Cardiac fibroblast (primary cell): ENCODE measurements around the gene UBE4B.
A peak's percentile ranks its signal among the peaks of the same experiment; 100 is the strongest.
"Not testable (repeated sequence)": the region's sequence is repeated elsewhere in the genome, so short reads cannot be mapped to it uniquely, and the experiment has no call there.

ENCODE experiments used
- DNase-seq, 2 donors: peaks; one replicate each; pipeline versions ENCODE4 v3.0.0 to v3.0.0-alpha.2; 2010; ENCODE audit warnings: low read depth in 2 of 2
- H3K4me3 ChIP-seq, 2 donors: replicated peaks in 1 of 2; 1 replicate in 1 of 2; 2 replicates in 1 of 2; pipeline ENCODE4 v1.5.1; 2011; ENCODE audit warnings: low read depth in 2 of 2, low read length in 2 of 2, mild to moderate bottlenecking in 2 of 2, moderate library complexity in 1 of 2
- TF ChIP-seq, protein P1 (sequence below): IDR thresholded peaks from one replicate; pipeline ENCODE4 v1.5.1; 2011; ENCODE audit warnings: low read depth, mild to moderate bottlenecking, low read length, inconsistent platforms

UBE4B gene

DNA sequence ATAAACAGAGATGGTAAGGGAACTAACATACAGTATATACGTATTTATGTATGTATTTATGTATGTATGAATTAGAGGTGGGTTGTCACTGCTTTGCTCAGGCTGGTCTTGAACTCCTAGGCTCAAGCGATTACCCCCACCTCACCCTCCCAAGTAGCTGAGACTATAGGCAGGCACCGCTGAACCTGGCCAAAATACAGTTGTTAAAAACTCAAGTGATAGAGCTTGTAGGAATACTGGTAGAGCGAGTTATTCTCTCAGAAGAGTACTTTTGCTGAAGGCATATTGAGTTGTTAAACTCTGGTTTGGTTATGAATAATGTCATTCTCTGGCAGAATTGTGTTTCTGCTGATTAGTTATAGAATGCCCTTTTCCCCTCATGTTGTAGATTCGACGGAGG, 38.9 kb downstream of the UBE4B start:
- TF ChIP-seq, protein P1, sequence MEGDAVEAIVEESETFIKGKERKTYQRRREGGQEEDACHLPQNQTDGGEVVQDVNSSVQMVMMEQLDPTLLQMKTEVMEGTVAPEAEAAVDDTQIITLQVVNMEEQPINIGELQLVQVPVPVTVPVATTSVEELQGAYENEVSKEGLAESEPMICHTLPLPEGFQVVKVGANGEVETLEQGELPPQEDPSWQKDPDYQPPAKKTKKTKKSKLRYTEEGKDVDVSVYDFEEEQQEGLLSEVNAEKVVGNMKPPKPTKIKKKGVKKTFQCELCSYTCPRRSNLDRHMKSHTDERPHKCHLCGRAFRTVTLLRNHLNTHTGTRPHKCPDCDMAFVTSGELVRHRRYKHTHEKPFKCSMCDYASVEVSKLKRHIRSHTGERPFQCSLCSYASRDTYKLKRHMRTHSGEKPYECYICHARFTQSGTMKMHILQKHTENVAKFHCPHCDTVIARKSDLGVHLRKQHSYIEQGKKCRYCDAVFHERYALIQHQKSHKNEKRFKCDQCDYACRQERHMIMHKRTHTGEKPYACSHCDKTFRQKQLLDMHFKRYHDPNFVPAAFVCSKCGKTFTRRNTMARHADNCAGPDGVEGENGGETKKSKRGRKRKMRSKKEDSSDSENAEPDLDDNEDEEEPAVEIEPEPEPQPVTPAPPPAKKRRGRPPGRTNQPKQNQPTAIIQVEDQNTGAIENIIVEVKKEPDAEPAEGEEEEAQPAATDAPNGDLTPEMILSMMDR = no peak
- H3K4me3 ChIP-seq = no peak overlapping the region
- DNase-seq = no peak

DNA sequence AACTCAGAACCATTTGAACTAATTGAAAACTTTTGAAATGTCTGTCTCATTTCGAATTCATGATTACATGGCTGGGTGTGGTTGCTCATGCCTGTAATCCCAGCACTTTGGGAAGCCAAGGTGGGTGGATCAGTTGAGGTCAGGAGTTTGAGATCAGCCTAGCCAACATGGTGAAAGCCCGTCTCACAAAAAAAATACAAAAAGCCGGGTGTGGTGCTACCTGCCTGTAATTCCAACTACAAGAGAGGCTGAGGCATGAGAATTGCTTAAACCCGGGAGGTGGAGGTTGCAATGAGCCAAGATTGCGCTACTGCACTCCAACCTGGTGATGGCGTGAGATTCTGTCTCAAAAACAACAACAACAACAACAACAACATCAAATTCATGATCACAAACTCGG, 40.6 kb downstream of the UBE4B start:
- DNase-seq, H3K4me3 ChIP-seq: not testable (repeated sequence)

DNA sequence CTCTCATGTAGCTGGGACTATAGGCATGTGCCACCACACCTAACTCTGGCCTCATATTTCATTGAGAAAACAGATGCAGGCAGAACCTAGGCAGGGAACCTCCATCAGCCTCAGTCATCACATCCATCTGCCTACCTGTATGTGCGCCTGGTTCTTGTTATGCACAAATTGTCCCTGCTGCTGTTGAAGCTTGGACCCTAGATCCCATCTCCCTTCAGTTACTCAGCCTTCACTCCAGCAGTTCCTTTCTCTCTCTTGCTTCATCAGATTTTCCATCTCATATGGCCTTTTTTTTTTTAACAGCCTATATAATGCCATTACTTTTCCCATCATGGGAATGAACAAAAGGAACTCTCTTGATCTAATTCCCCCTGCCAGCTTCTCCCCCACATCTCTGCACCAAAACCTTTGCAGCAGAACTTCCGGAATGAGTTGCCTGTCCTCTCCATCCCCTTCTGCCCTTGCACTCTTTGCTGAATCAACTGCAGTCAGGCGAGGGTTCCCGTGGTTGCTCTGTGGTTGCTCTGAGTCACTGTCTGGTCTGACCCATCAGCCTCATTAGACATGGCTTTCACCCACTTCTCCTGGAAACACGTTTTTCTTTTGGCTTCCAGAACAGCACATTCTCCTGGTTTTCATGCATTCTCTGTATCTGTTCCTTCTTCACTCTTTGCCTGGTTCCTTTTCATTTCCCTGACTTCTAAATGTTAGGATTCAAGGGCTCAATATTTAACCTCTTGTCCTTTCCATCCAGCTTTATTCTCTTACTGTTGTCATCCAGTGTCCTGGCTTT, 41.5 kb downstream of the UBE4B start:
- peak; percentile 88 to 94 for DNase-seq
- TF ChIP-seq, protein P1 = no peak
- H3K4me3 ChIP-seq = no peak overlapping the region

DNA sequence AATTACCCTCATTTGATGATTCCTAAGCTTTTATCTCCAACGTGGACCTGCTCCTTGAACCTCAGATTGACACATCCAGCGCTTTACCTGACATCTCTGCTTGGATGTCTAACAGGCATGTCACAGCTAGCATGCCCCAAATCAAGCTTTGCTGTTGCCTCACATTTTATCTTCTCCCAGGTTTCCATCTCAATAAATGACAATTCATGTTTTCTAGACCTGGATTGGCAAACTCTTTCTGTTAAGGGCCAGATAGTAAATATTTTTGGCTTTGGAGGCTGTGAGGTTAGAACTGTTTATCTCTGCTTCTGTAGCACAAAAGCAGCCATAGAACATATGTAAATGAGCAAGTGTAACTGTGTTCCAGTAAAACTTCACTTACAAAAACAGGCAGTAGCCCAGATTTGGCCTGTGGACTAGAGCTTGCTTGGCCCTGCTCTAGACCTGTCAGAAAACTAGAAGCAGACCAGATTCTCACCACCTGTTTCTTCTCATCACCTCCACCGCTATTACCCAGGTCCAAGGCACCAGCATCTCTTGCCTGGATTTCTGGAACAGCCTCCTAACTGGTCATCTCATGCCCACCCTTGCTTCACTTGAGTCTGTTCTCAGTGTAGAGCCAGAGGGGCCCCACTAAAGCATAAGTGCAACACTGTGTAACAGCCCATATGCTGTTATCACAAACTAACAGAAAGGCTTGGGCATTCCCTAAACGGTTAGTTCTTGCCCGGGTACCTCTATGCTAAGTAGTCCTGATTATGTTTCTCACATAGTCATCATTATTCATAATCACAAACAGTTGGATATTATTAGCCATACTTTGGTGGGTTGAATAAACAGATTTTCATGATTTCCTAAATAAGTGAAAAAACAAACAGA, 42.3 kb downstream of the UBE4B start:
- no peak overlapping the region for H3K4me3 ChIP-seq
- peak; percentile 22 to 41 for DNase-seq
- TF ChIP-seq, protein P1 = no peak

DNA sequence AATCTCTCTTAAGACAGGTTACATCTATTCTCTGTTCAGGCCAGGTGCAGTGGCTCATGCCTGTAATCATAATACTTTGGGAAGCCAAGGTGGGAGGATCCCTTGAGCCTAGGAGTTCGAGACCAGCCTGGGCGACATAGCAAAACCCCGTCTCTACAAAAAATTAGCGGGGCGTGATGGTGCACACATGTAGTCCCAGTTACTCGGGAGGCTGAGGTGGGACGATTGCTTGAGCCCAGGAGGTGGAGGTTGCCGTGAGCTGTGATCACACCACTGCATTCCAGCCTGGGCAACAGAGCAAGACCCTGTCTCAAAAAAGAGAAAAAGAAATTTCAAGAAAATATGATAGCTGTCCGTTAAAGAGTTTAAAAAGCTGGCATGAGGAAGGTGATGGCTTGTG, 43.0 kb downstream of the UBE4B start:
- H3K4me3 ChIP-seq = no peak overlapping the region
- no peak for DNase-seq
- TF ChIP-seq, protein P1 = no peak

DNA sequence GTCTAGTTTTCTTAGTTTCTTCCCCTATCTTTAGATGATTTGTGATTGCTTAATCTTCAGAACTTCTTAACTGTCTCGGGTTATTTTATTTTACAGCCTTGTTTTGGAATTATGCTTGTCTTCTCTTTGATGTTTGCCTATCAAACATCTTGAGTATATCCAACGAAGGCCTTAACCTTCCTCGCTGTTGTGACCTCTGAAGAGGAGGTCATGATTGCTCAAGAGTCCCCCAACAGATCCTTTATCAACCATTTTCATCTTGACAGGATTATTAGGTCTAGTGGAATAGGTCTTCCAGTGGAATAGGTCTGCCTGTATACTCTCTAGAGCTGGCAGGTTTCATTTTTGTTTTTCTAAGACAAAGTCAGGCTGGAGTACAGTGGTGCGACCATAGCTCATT, 45.7 kb downstream of the UBE4B start:
- H3K4me3 ChIP-seq = no peak overlapping the region
- no peak for DNase-seq
- TF ChIP-seq, protein P1 = no peak

DNA sequence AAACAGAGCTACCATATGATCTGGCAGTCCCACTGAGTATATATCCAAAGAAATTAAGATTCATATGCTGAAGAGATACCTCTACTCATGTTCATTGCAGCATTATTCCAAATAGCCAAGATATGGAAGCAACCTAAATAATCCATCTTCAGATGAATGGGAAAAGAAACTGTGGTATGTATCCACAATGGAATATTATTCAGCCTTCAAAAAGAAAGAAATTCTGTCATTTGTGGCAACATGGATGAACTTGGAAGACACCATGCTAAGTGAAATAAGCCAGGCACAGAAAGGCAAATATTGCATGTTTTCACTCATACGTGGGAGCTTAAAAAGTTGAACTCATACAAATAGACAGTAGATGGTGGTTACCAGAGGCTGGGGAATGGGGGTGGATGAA, 47.8 kb downstream of the UBE4B start:
- TF ChIP-seq, protein P1 = no peak
- H3K4me3 ChIP-seq = no peak overlapping the region
- no peak for DNase-seq
